Ishikawa (cell line): Measurements from ENCODE around the gene ANP32A.

Experiments used
- CEBPB ChIP-seq: IDR thresholded peaks from 2 replicates; pipeline ENCODE4 v1.6.1; 2012
- CREB1 ChIP-seq: IDR thresholded peaks from 2 replicates; pipeline ENCODE4 v1.6.1; 2012; ENCODE audit warnings: low read depth
- EGR1 ChIP-seq: IDR thresholded peaks from 2 replicates; pipeline ENCODE4 v1.6.1; 2012
- EP300 ChIP-seq: IDR thresholded peaks from 2 replicates; pipeline ENCODE4 v1.6.1; 2012; ENCODE audit warnings: borderline replicate concordance
- FOXM1 ChIP-seq: IDR thresholded peaks from 2 replicates; pipeline ENCODE4 v1.6.1; 2012; ENCODE audit warnings: low read depth, borderline replicate concordance
- MAX ChIP-seq: IDR thresholded peaks from 2 replicates; pipeline ENCODE4 v1.6.1; 2012
- NFIC ChIP-seq: IDR thresholded peaks from 2 replicates; pipeline ENCODE4 v1.6.1; 2012
- RAD21 ChIP-seq: IDR thresholded peaks from 2 replicates; pipeline ENCODE4 v1.6.1; 2012; ENCODE audit warnings: low read depth
- REST ChIP-seq: IDR thresholded peaks from 2 replicates; pipeline ENCODE4 v1.6.1; 2012; ENCODE audit warnings: low read depth, mild to moderate bottlenecking
- TAF1 ChIP-seq: IDR thresholded peaks from 2 replicates; pipeline ENCODE4 v1.6.1; 2012; ENCODE audit warnings: low read depth, mild to moderate bottlenecking
- TCF12 ChIP-seq: IDR thresholded peaks from 2 replicates; pipeline ENCODE4 v1.6.1; 2012; ENCODE audit warnings: low read depth
- TEAD4 ChIP-seq: IDR thresholded peaks from 2 replicates; pipeline ENCODE4 v1.6.1; 2012
- USF1 ChIP-seq: IDR thresholded peaks from 2 replicates; pipeline ENCODE4 v1.6.1; 2012
- YY1 ChIP-seq: IDR thresholded peaks from 2 replicates; pipeline ENCODE4 v1.6.1; 2012; ENCODE audit warnings: low read depth
- ZBTB7A ChIP-seq: IDR thresholded peaks from 2 replicates; pipeline ENCODE4 v1.6.1; 2012; ENCODE audit warnings: low read depth

Gene ANP32A

GRCh38 chr15:68801572-68802148 is 19.0 kb downstream of the ANP32A start:
- TF ChIP-seq ZBTB7A, result no peak
- TF ChIP-seq YY1, result no peak
- TF ChIP-seq CEBPB, result no peak
- no peak for TF ChIP-seq CREB1
- TF ChIP-seq TAF1, result no peak
- no peak for TF ChIP-seq RAD21
- TF ChIP-seq MAX, result no peak
- no peak for TF ChIP-seq EGR1
- no peak for TF ChIP-seq NFIC
- no peak for TF ChIP-seq TCF12
- no peak for TF ChIP-seq REST
- TF ChIP-seq EP300, result no peak
- no peak for TF ChIP-seq FOXM1
- no peak for TF ChIP-seq TEAD4
- no peak for TF ChIP-seq USF1

GRCh38 chr15:68800875-68801274 is 19.8 kb downstream of the ANP32A start:
- TF ChIP-seq YY1 (no peak), MAX (no peak), TEAD4 (no peak), CREB1 (no peak), REST (no peak), TAF1 (no peak), NFIC (no peak), ZBTB7A (no peak), TCF12 (no peak), EP300 (no peak), EGR1 (no peak), FOXM1 (no peak), CEBPB (no peak)

- no peak for TF ChIP-seq TAF1
- TF ChIP-seq ZBTB7A, result no peak
- no peak for TF ChIP-seq YY1
- TF ChIP-seq TCF12, result no peak
- TF ChIP-seq CREB1, result no peak
- no peak for TF ChIP-seq TEAD4
- TF ChIP-seq EGR1, result no peak
- no peak for TF ChIP-seq NFIC
- TF ChIP-seq USF1, result no peak
- no peak for TF ChIP-seq EP300
- TF ChIP-seq REST, result no peak
- no peak for TF ChIP-seq RAD21
- no peak for TF ChIP-seq MAX
- TF ChIP-seq FOXM1, result no peak
- no peak for TF ChIP-seq CEBPB
These were observed 22.2 kb downstream of the ANP32A start for GRCh38 chr15:68798346-68799094.
